GM12865 (cell line): ENCODE results near the gene MIEN1.

Experiments used
- DNase-seq: peaks from one replicate; pipeline ENCODE4 v3.0.0; 2010; ENCODE audit warnings: low read depth
- H3K4me3 ChIP-seq: 2 replicates; pipeline ENCODE4 v1.5.1; 2011; ENCODE audit warnings: mild to moderate bottlenecking, low read depth, low read length, control low read depth
- TF ChIP-seq, protein P1 (sequence below): IDR thresholded peaks from 2 replicates; pipeline ENCODE4 v1.5.1; 2011; ENCODE audit warnings: low read length, control low read depth, low read depth, inconsistent platforms; ENCODE audit not compliant: insufficient read depth; ENCODE audit errors: missing control alignments

Gene MIEN1

GRCh38 chr17:39709998-39710964 lies 20.1 kb downstream of the MIEN1 start:
- TF ChIP-seq, protein P1, sequence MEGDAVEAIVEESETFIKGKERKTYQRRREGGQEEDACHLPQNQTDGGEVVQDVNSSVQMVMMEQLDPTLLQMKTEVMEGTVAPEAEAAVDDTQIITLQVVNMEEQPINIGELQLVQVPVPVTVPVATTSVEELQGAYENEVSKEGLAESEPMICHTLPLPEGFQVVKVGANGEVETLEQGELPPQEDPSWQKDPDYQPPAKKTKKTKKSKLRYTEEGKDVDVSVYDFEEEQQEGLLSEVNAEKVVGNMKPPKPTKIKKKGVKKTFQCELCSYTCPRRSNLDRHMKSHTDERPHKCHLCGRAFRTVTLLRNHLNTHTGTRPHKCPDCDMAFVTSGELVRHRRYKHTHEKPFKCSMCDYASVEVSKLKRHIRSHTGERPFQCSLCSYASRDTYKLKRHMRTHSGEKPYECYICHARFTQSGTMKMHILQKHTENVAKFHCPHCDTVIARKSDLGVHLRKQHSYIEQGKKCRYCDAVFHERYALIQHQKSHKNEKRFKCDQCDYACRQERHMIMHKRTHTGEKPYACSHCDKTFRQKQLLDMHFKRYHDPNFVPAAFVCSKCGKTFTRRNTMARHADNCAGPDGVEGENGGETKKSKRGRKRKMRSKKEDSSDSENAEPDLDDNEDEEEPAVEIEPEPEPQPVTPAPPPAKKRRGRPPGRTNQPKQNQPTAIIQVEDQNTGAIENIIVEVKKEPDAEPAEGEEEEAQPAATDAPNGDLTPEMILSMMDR = no peak
- no peak overlapping the region for H3K4me3 ChIP-seq
- no peak for DNase-seq

DNA sequence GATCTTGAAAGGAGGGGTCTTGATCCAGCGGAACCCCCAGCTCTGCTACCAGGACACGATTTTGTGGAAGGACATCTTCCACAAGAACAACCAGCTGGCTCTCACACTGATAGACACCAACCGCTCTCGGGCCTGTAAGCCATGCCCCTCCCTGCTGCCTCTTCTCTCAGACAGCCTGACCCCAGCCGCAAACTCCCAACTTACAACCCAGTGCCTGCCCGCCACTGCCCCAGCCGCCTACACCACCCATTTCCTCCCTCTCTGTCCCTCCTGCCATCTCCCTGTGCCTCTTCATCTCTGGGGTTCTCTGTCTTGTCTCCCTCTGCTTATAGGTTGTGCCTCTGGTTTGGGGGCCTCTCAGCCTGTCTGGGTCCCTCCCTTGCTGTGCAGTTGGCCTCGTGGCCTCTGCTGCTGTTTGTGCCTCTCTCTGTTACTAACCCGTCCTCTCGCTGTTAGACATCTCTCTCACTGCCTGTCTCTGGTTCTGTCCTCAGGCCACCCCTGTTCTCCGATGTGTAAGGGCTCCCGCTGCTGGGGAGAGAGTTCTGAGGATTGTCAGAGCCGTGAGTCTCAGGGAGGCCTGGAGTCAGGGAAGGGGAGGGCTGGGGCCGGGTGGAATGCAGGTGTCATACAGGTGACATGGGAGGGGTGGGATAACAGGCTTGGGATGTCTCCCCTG lies 20.9 kb downstream of the MIEN1 start:
- DNase-seq = no peak
- no peak overlapping the region for H3K4me3 ChIP-seq
- TF ChIP-seq, protein P1 = no peak

GRCh38 chr17:39706921-39707337 lies 23.4 kb downstream of the MIEN1 start:
- TF ChIP-seq, protein P1 = no peak
- no peak overlapping the region for H3K4me3 ChIP-seq
- DNase-seq = no peak

GRCh38 chr17:39706383-39706782 lies 23.9 kb downstream of the MIEN1 start:
- H3K4me3 ChIP-seq = no peak overlapping the region
- DNase-seq = no peak
- TF ChIP-seq, protein P1 = no peak

GRCh38 chr17:39705786-39706348 lies 24.5 kb downstream of the MIEN1 start:
- TF ChIP-seq, protein P1 = no peak
- no peak overlapping the region for H3K4me3 ChIP-seq
- no peak for DNase-seq

GRCh38 chr17:39704821-39705551 lies 25.3 kb downstream of the MIEN1 start:
- H3K4me3 ChIP-seq = no peak overlapping the region
- TF ChIP-seq, protein P1 = no peak
- DNase-seq = no peak
